ENCODE results near the gene MAGI2. TPM values are rescaled to one million over a fixed set of nuclear protein-coding genes. Genes with fewer than 3 reads are reported as not detected.

The MAGI2 gene
- total and polyA plus RNA-seq, 2 experiments from 2014 or later: 10.4 to 26.4 TPM

DNA sequence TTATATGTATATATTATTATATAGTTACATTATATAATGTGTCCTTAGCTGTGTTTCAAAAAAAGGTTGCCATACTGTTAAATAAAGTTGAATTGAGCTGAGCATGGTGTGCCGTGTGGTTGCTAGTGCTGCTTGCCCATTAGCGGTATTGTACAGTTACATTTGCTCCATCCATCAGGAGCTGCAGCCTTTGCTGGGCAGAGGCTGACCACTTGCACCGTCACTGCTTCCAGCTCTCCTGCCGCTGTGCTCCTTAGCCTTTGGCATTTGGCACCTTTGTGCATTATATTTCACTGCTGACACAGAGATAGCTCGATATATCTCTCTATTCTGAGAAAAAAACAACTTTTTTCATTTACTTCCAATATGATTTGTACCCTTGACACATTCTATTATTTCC lies 1282.7 kb downstream of the MAGI2 start:
- no peaks in the 10 kb centered on the region for H3K79me2 ChIP-seq (replicated peaks; ENCODE audit: insufficient read depth)
- no peak overlapping the region for H3K27ac ChIP-seq (ENCODE audit: low read depth)
- no peaks in the 10 kb centered on the region for H3K9me3 Mint-ChIP-seq
- no peak for DNase-seq (ENCODE audit: low spot score)
- ATAC-seq: no peak
- H3K4me1 Mint-ChIP-seq: peaks cover 39% of the 10 kb centered on the region
- TF ChIP-seq EZH2 (IDR thresholded peaks at IDR 0.05; ENCODE audit: low read depth, unreplicated experiment) (no peak), JUNB (IDR thresholded peaks at IDR 0.05; ENCODE audit: unreplicated experiment) (no peak), ZNF331 (CRISPR knock-in tag; IDR thresholded peaks at IDR 0.05; ENCODE audit: low read depth) (no peak), NANOG (IDR thresholded peaks at IDR 0.05; ENCODE audit: borderline replicate concordance) (no peak), ZNF114 (CRISPR knock-in tag; IDR thresholded peaks at IDR 0.05) (no peak), STAT1 (IDR thresholded peaks at IDR 0.05; ENCODE audit: unreplicated experiment) (no peak), POLR2AphosphoS5 (IDR thresholded peaks at IDR 0.05; ENCODE audit: low read depth) (no peak)
- TF ChIP-seq, protein P1, sequence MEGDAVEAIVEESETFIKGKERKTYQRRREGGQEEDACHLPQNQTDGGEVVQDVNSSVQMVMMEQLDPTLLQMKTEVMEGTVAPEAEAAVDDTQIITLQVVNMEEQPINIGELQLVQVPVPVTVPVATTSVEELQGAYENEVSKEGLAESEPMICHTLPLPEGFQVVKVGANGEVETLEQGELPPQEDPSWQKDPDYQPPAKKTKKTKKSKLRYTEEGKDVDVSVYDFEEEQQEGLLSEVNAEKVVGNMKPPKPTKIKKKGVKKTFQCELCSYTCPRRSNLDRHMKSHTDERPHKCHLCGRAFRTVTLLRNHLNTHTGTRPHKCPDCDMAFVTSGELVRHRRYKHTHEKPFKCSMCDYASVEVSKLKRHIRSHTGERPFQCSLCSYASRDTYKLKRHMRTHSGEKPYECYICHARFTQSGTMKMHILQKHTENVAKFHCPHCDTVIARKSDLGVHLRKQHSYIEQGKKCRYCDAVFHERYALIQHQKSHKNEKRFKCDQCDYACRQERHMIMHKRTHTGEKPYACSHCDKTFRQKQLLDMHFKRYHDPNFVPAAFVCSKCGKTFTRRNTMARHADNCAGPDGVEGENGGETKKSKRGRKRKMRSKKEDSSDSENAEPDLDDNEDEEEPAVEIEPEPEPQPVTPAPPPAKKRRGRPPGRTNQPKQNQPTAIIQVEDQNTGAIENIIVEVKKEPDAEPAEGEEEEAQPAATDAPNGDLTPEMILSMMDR (conservative IDR thresholded peaks at IDR 0.05; ENCODE audit: low read depth in 2 of 2): no peak
- TF ChIP-seq, protein P2, sequence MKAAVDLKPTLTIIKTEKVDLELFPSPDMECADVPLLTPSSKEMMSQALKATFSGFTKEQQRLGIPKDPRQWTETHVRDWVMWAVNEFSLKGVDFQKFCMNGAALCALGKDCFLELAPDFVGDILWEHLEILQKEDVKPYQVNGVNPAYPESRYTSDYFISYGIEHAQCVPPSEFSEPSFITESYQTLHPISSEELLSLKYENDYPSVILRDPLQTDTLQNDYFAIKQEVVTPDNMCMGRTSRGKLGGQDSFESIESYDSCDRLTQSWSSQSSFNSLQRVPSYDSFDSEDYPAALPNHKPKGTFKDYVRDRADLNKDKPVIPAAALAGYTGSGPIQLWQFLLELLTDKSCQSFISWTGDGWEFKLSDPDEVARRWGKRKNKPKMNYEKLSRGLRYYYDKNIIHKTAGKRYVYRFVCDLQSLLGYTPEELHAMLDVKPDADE (IDR thresholded peaks at IDR 0.05): no peak
- H3K9me2 ChIP-seq (ENCODE audit: insufficient read depth): no peaks in the 10 kb centered on the region; the same call in none of the 2 replicates
- peaks cover 9% of the 10 kb centered on the region for H3K27me3 Mint-ChIP-seq (ENCODE audit: insufficient read depth, low read depth, poor library complexity)
- H3K4me2 ChIP-seq: no peak overlapping the region
- no peak overlapping the region for H3K4me3 ChIP-seq
- no peak overlapping the region for H3K4me3 Mint-ChIP-seq
- peaks cover 32% of the 10 kb centered on the region for H3K4me1 ChIP-seq (ENCODE audit: insufficient read depth)
- no peak overlapping the region for H2AFZ ChIP-seq
- H3F3A ChIP-seq (replicated peaks; ENCODE audit: low read depth): no peaks in the 10 kb centered on the region
- H3K27me3 ChIP-seq (ENCODE audit: insufficient read depth): no peaks in the 10 kb centered on the region
- H4K20me1 ChIP-seq (replicated peaks; ENCODE audit: insufficient read depth): no peaks in the 10 kb centered on the region
- H3K36me3 ChIP-seq (ENCODE audit: insufficient read depth): no peaks in the 10 kb centered on the region
- H3K36me3 Mint-ChIP-seq (ENCODE audit: low read depth): no peaks in the 10 kb centered on the region; the same call in 2 of the 3 replicates
- H3K27ac Mint-ChIP-seq: no peak overlapping the region

DNA sequence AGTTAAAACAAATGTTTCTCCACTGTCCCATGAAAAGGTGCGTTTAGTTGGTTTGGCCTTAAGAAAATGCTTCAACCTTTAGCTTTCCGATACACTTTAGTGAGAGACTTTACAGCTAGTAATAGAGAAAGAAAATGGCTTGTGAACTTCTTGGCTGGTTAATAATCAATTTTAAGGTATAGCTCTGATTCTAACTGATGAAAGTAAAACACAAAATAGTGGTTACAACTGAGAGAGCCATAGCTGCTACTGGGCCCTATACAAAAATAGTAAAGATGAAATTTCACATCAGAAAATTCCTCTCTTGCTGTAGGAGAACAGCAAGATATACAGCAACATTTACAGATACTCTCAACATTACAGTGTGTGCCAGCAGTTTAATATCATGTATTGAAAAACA lies 1283.5 kb downstream of the MAGI2 start:
- Mint-ChIP-seq H3K36me3 (ENCODE audit: low read depth) (no peaks in the 10 kb centered on the region; the same call in 2 of the 3 replicates), H3K27ac (no peak overlapping the region), H3K27me3 (ENCODE audit: insufficient read depth, low read depth, poor library complexity) (peaks cover 12% of the 10 kb centered on the region), H3K4me3 (no peak overlapping the region), H3K4me1 (peaks cover 47% of the 10 kb centered on the region), H3K9me3 (no peaks in the 10 kb centered on the region; the same call in 2 of the 3 replicates)
- Histone ChIP-seq H3K27ac (ENCODE audit: low read depth) (no peak overlapping the region), H3K4me3 (no peak overlapping the region), H3K79me2 (replicated peaks; ENCODE audit: insufficient read depth) (no peaks in the 10 kb centered on the region), H3K27me3 (ENCODE audit: insufficient read depth) (no peaks in the 10 kb centered on the region), H3K4me2 (no peak overlapping the region), H3F3A (replicated peaks; ENCODE audit: low read depth) (no peaks in the 10 kb centered on the region), H3K4me1 (ENCODE audit: insufficient read depth) (peaks cover 40% of the 10 kb centered on the region), H2AFZ (no peak overlapping the region), H4K20me1 (replicated peaks; ENCODE audit: insufficient read depth) (no peaks in the 10 kb centered on the region), H3K9me2 (ENCODE audit: insufficient read depth) (no peaks in the 10 kb centered on the region; the same call in none of the 2 replicates), H3K36me3 (ENCODE audit: insufficient read depth) (no peaks in the 10 kb centered on the region)
- DNase-seq (ENCODE audit: low spot score) (no peak), ATAC-seq (no peak)
- TF ChIP-seq, protein P3, sequence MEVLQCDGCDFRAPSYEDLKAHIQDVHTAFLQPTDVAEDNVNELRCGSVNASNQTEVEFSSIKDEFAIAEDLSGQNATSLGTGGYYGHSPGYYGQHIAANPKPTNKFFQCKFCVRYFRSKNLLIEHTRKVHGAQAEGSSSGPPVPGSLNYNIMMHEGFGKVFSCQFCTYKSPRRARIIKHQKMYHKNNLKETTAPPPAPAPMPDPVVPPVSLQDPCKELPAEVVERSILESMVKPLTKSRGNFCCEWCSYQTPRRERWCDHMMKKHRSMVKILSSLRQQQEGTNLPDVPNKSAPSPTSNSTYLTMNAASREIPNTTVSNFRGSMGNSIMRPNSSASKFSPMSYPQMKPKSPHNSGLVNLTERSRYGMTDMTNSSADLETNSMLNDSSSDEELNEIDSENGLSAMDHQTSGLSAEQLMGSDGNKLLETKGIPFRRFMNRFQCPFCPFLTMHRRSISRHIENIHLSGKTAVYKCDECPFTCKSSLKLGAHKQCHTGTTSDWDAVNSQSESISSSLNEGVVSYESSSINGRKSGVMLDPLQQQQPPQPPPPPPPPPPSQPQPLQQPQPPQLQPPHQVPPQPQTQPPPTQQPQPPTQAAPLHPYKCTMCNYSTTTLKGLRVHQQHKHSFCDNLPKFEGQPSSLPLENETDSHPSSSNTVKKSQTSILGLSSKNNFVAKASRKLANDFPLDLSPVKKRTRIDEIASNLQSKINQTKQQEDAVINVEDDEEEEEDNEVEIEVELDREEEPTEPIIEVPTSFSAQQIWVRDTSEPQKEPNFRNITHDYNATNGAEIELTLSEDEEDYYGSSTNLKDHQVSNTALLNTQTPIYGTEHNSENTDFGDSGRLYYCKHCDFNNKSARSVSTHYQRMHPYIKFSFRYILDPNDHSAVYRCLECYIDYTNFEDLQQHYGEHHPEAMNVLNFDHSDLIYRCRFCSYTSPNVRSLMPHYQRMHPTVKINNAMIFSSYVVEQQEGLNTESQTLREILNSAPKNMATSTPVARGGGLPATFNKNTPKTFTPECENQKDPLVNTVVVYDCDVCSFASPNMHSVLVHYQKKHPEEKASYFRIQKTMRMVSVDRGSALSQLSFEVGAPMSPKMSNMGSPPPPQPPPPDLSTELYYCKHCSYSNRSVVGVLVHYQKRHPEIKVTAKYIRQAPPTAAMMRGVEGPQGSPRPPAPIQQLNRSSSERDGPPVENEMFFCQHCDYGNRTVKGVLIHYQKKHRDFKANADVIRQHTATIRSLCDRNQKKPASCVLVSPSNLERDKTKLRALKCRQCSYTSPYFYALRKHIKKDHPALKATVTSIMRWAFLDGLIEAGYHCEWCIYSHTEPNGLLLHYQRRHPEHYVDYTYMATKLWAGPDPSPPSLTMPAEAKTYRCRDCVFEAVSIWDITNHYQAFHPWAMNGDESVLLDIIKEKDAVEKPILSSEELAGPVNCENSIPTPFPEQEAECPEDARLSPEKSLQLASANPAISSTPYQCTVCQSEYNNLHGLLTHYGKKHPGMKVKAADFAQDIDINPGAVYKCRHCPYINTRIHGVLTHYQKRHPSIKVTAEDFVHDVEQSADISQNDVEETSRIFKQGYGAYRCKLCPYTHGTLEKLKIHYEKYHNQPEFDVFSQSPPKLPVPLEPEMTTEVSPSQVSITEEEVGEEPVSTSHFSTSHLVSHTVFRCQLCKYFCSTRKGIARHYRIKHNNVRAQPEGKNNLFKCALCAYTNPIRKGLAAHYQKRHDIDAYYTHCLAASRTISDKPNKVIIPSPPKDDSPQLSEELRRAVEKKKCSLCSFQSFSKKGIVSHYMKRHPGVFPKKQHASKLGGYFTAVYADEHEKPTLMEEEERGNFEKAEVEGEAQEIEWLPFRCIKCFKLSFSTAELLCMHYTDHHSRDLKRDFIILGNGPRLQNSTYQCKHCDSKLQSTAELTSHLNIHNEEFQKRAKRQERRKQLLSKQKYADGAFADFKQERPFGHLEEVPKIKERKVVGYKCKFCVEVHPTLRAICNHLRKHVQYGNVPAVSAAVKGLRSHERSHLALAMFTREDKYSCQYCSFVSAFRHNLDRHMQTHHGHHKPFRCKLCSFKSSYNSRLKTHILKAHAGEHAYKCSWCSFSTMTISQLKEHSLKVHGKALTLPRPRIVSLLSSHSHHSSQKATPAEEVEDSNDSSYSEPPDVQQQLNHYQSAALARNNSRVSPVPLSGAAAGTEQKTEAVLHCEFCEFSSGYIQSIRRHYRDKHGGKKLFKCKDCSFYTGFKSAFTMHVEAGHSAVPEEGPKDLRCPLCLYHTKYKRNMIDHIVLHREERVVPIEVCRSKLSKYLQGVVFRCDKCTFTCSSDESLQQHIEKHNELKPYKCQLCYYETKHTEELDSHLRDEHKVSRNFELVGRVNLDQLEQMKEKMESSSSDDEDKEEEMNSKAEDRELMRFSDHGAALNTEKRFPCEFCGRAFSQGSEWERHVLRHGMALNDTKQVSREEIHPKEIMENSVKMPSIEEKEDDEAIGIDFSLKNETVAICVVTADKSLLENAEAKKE (CRISPR knock-in tag; IDR thresholded peaks at IDR 0.05): no peak
- TF ChIP-seq POLR2AphosphoS5 (IDR thresholded peaks at IDR 0.05; ENCODE audit: low read depth): no peak
- TF ChIP-seq ZNF114 (CRISPR knock-in tag; IDR thresholded peaks at IDR 0.05): no peak
- no peak for TF ChIP-seq CREB1 (CRISPR knock-in tag; IDR thresholded peaks at IDR 0.05; ENCODE audit: low read depth)
- no peak for TF ChIP-seq ZNF331 (CRISPR knock-in tag; IDR thresholded peaks at IDR 0.05; ENCODE audit: low read depth)
- no peak for TF ChIP-seq STAT1 (IDR thresholded peaks at IDR 0.05; ENCODE audit: unreplicated experiment)
